Measurements from ENCODE around the gene NCK2.

NCK2 gene

GRCh38 chr2:105708697-105709096, 36.0 kb upstream of the NCK2 start:
- H3K9me3 ChIP-seq (ENCODE audit: control insufficient read depth, low read length) = no peaks in the 10 kb centered on the region
- H3K36me3 ChIP-seq (ENCODE audit: control insufficient read depth, insufficient read depth, low read length) = no peaks in the 10 kb centered on the region
- no peaks in the 10 kb centered on the region for H3K4me1 ChIP-seq
- no peaks in the 10 kb centered on the region for H3K79me2 ChIP-seq
- H3K9ac ChIP-seq = no peak overlapping the region
- no peak overlapping the region for H3K4me3 ChIP-seq (ENCODE audit: low read depth, low read length)
- H3K27me3 ChIP-seq (ENCODE audit: control insufficient read depth, insufficient read depth, low read length) = no peaks in the 10 kb centered on the region
- H2AFZ ChIP-seq = no peak overlapping the region
- no peak overlapping the region for H3K4me2 ChIP-seq (ENCODE audit: low read length)
- no peak for TF ChIP-seq CTCF (IDR thresholded peaks at IDR 0.05)
- no peak overlapping the region for H3K27ac ChIP-seq

- no peaks in the 10 kb centered on the region for H3K9me3 ChIP-seq (ENCODE audit: control insufficient read depth, low read length)
- no peaks in the 10 kb centered on the region for H3K27me3 ChIP-seq (ENCODE audit: control insufficient read depth, insufficient read depth, low read length)
- H2AFZ ChIP-seq = no peak overlapping the region
- H3K4me1 ChIP-seq = no peaks in the 10 kb centered on the region
- no peak for TF ChIP-seq CTCF (IDR thresholded peaks at IDR 0.05)
- H3K9ac ChIP-seq = no peak overlapping the region
- no peak overlapping the region for H3K4me2 ChIP-seq (ENCODE audit: low read length)
- no peaks in the 10 kb centered on the region for H3K79me2 ChIP-seq
- H3K36me3 ChIP-seq (ENCODE audit: control insufficient read depth, insufficient read depth, low read length) = no peaks in the 10 kb centered on the region
- H3K4me3 ChIP-seq (ENCODE audit: low read depth, low read length) = no peak overlapping the region
- no peak overlapping the region for H3K27ac ChIP-seq
Measured at GRCh38 chr2:105711394-105711793, 33.3 kb upstream of the NCK2 start.

GRCh38 chr2:105712166-105712915, 32.4 kb upstream of the NCK2 start:
- TF ChIP-seq CTCF (IDR thresholded peaks at IDR 0.05) = no peak
- H3K27me3 ChIP-seq (ENCODE audit: control insufficient read depth, insufficient read depth, low read length) = no peaks in the 10 kb centered on the region

GRCh38 chr2:105712981-105713596, 31.6 kb upstream of the NCK2 start:
- Histone ChIP-seq H3K9ac (no peak overlapping the region), H3K9me3 (ENCODE audit: control insufficient read depth, low read length) (no peaks in the 10 kb centered on the region), H3K79me2 (no peaks in the 10 kb centered on the region), H3K4me3 (ENCODE audit: low read depth, low read length) (no peak overlapping the region), H3K36me3 (ENCODE audit: control insufficient read depth, insufficient read depth, low read length) (no peaks in the 10 kb centered on the region), H2AFZ (no peak overlapping the region), H3K4me2 (ENCODE audit: low read length) (no peak overlapping the region), H3K27ac (no peak overlapping the region), H3K4me1 (no peaks in the 10 kb centered on the region), H3K27me3 (ENCODE audit: control insufficient read depth, insufficient read depth, low read length) (no peaks in the 10 kb centered on the region)
- no peak for TF ChIP-seq CTCF (IDR thresholded peaks at IDR 0.05)

More at GRCh38 chr2:105712166-105712915, 32.4 kb upstream of the NCK2 start:
- Histone ChIP-seq H3K27ac (no peak overlapping the region), H3K4me3 (ENCODE audit: low read depth, low read length) (no peak overlapping the region), H3K4me1 (no peaks in the 10 kb centered on the region), H3K79me2 (no peaks in the 10 kb centered on the region), H3K9ac (no peak overlapping the region), H3K36me3 (ENCODE audit: control insufficient read depth, insufficient read depth, low read length) (no peaks in the 10 kb centered on the region), H2AFZ (no peak overlapping the region), H3K4me2 (ENCODE audit: low read length) (no peak overlapping the region), H3K9me3 (ENCODE audit: control insufficient read depth, low read length) (no peaks in the 10 kb centered on the region)
